Naive thymus-derived CD4-positive, alpha-beta T cell (primary cell): ENCODE measurements around the gene PRSS22. TPM values are rescaled to one million over a fixed set of nuclear protein-coding genes. Genes with fewer than 3 reads are reported as not detected.
"Not testable (repeated sequence)": the region's sequence is repeated elsewhere in the genome, so short reads cannot be mapped to it uniquely, and the experiment has no call there.

Source experiments
- ATAC-seq: fragments of 150-1000 bp; cut with Tn5 transposase; 2 replicates; pipeline ENCODE4 v1.10.0; 2021; ENCODE audit warnings: mild to moderate bottlenecking, moderate library complexity
- CTCF ChIA-PET: fragments of 350-600 bp; sonication (Branson Sonifier 250); formaldehyde crosslinking; loops from one replicate; lab custom pipeline; 2021; ENCODE audit warnings: antibody characterized with exemption; lab: Charles Lee
- POLR2A ChIA-PET: fragments of 350-600 bp; sonication (Branson Sonifier 250); formaldehyde crosslinking; loops from one replicate; lab custom pipeline; 2021; ENCODE audit warnings: antibody characterized with exemption, inconsistent platforms; lab: Charles Lee
- DNase-seq, 9 donors: peaks; one replicate each; pipeline versions ENCODE4 v3.0.0 to v3.0.0-alpha.2; 2020 to 2022; ENCODE audit warnings: mixed read lengths in 1 of 9
- H3K27ac ChIP-seq: one replicate; pipeline ENCODE4 v1.7.0; 2013; ENCODE audit warnings: mild to moderate bottlenecking, low read depth, low read length, moderate library complexity
- H3K27me3 ChIP-seq, 2 donors: one replicate each; pipeline ENCODE4 v1.7.0; 2013; ENCODE audit warnings: low read length in 2 of 2, mild to moderate bottlenecking in 2 of 2, moderate library complexity in 2 of 2; ENCODE audit not compliant: control insufficient read depth in 2 of 2, insufficient read depth in 2 of 2
- H3K36me3 ChIP-seq, 3 experiments: 1 replicate in 2 of 3; 2 replicates in 1 of 3; pipeline ENCODE4 v1.7.0; 2013; ENCODE audit warnings: low read length in 3 of 3, mild to moderate bottlenecking in 3 of 3, moderate library complexity in 1 of 3; ENCODE audit not compliant: insufficient read depth in 3 of 3, control insufficient read depth in 2 of 3
- H3K4me1 ChIP-seq, 2 donors: one replicate each; pipeline ENCODE4 v1.7.0; 2013; ENCODE audit warnings: low read length in 2 of 2, mild to moderate bottlenecking in 2 of 2, moderate library complexity in 1 of 2; ENCODE audit not compliant: control insufficient read depth in 2 of 2, insufficient read depth in 2 of 2
- H3K4me3 ChIP-seq: 2 replicates; pipeline ENCODE4 v1.7.0; 2013; ENCODE audit warnings: mild to moderate bottlenecking, low read length
- H3K9me3 ChIP-seq, 3 experiments: 1 replicate in 2 of 3; 2 replicates in 1 of 3; pipeline ENCODE4 v1.7.0; 2013; ENCODE audit warnings: low read length in 3 of 3; ENCODE audit not compliant: control insufficient read depth in 2 of 3
- H3K27ac Mint-ChIP-seq, 9 donors: one replicate each; pipeline ENCODE4 v1.8.0; 2020 to 2022; ENCODE audit warnings: mixed read lengths in 9 of 9, mild to moderate bottlenecking in 8 of 9, moderate library complexity in 5 of 9, inconsistent platforms in 2 of 9
- H3K27me3 Mint-ChIP-seq, 5 donors: one replicate each; pipeline ENCODE4 v1.8.0; 2021 to 2022; ENCODE audit warnings: mixed read lengths in 5 of 5, mild to moderate bottlenecking in 1 of 5
- H3K36me3 Mint-ChIP-seq, 5 donors: one replicate each; pipeline ENCODE4 v1.8.0; 2020 to 2022; ENCODE audit warnings: mixed read lengths in 5 of 5, mild to moderate bottlenecking in 3 of 5, inconsistent platforms in 1 of 5
- H3K4me1 Mint-ChIP-seq, 7 donors: one replicate each; pipeline ENCODE4 v1.8.0; 2020 to 2022; ENCODE audit warnings: mixed read lengths in 7 of 7, mild to moderate bottlenecking in 3 of 7, inconsistent platforms in 1 of 7
- H3K4me3 Mint-ChIP-seq, 10 donors: one replicate each; pipeline ENCODE4 v1.8.0; 2020 to 2022; ENCODE audit warnings: mild to moderate bottlenecking in 10 of 10, mixed read lengths in 10 of 10, moderate library complexity in 6 of 10, inconsistent platforms in 2 of 10
- H3K9me3 Mint-ChIP-seq, 11 donors: one replicate each; pipeline ENCODE4 v1.8.0; 2020 to 2022; ENCODE audit warnings: mixed read lengths in 11 of 11, mild to moderate bottlenecking in 4 of 11, inconsistent platforms in 1 of 11, moderate library complexity in 1 of 11
- intact Hi-C, 2 donors: fragments of 100-400 bp; cut with micrococcal nuclease; formaldehyde crosslinking; loops; one replicate each; pipeline ENCODE4 v1.15.1; 2023
- polyA plus RNA-seq, 2 donors: library from polyadenylated mRNA; unstranded; fragments of 300-500 nt; fragmentation: Illumina TruSeq; gene quantifications; one replicate each; pipeline ENCODE4 v1.2.3, GENCODE V29; 2021
- total RNA-seq, 6 experiments: library from RNA in 5 of 6; stranded (reverse) in 5 of 6; gene quantifications; 1 replicate in 5 of 6; 2 replicates in 1 of 6; pipeline ENCODE4 v1.2.3 and lab custom pipeline; 2021 to 2026

Gene PRSS22
- under 1 TPM in 2 of 5 experiments, not detected in 3; 0.59 to 0.72 TPM for total RNA-seq
- not detected for polyA plus RNA-seq
- not detected for total RNA-seq (lab: John Stamatoyannopoulos, UW)

DNA sequence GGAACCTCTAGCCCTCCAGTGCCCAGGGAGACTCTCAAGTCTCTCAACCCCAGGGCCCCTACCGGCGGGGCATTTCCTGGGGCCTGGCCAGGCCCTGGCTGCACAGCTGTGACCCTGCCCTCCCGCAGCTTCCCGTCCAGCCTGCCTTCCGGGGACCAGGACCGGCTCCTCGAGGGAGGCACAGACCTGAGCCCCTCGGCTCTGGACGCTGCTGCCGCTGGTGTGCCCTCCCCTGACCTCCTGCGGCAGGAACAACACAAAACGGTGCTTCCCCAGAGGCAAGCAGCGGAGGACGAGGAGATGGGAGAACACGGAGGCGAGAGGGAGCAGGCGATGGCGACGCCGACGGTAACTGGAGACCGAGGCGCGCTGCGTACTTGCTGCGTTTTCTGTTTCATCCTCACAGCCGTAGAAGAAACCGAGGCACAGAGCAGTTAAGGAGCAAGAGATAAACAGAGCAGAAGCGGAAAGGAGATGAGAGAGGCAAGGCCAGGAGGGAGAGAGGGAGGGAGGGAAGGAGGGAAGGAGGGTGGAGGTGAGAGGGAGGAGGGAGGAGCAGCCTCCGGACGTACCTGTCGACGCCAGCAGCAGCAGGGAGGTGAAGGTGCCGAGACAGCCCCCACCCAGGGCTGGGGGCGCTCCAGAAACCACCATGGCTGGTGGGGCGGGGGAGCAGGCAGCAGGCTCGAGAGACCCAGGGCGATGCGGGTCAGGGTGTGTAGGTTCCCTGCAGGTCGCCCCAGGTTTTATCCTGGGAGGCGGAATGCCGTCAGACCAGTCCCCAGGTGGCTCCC, at the start of gene PRSS22:
Gene PRSS22 (minus strand): TSS at position 720 of the 794 bp plus-strand sequence. CDS start 66 bp downstream, at position 654.
- no peak within 1 kb of the TSS for H3K27ac ChIP-seq
- ATAC-seq (peak; percentile 42), DNase-seq (peak in 2 of 9 donors; percentile 16 to 20)
- peaks cover 0 to 13% (median 5%) of the 10 kb centered on the region in 5 donors for H3K36me3 Mint-ChIP-seq
- H3K9me3 Mint-ChIP-seq = peaks cover 6 to 19% (median 9%) of the 10 kb centered on the region in 11 donors
- peak within 1 kb of the TSS in 5 of 9 donors; percentile 7 to 76 (median 56) for H3K27ac Mint-ChIP-seq
- H3K9me3 ChIP-seq = peaks cover 0 to 11% (median 0%) of the 10 kb centered on the region in 3 experiments
- peak within 1 kb of the TSS; percentile 78 to 93 (median 84) for H3K4me3 Mint-ChIP-seq
- CTCF ChIA-PET = no interaction called here
- peaks cover 3 to 10% (median 5%) of the 10 kb centered on the region in 7 donors for H3K4me1 Mint-ChIP-seq
- H3K4me3 ChIP-seq = peak within 1 kb of the TSS; percentile 46
- H3K4me1 ChIP-seq = peaks cover 3 to 12% of the 10 kb centered on the region in 2 donors
- POLR2A ChIA-PET = no interaction called here
- no peaks in the 10 kb centered on the region for H3K36me3 ChIP-seq
- H3K27me3 ChIP-seq = peaks cover 0 to 6% of the 10 kb centered on the region in 2 donors
- intact Hi-C loops = no loop called here
- peaks cover 5 to 16% (median 10%) of the 10 kb centered on the region in 5 donors for H3K27me3 Mint-ChIP-seq

DNA sequence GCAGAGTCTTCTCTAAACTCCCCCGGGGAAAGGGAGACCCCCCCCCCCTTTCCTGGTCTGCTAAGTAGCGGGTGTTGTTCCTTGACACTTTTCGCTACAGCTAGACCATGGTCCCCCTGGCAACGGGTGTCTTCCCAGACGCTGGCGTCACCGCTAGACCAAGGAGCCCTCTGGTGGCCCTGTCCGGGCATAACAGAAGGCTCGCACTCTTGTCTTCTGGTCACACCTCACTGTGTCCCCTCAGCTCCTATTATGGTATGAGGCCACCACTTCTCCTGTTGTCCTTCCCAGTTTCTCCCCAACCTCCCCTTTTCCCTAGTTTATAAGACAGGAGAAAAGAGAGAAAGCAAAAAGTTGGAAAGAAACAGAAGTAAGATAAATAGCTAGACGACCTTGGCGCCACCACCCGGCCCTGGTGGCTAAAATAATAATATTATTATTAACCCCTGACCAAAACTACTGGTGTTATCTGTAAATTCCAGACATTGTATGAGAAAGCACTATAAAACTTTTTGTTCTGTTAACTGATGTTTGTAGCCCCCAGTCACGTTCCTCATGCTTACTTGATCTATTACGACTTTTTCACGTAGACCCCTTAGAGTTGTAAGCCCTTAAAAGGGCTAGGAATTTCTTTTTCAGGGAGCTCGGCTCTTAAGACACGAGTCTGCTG, 49.2 kb upstream of the PRSS22 start:
- POLR2A ChIA-PET = interaction anchor here (0.7 to 1.2 kb wide), 3 partner anchors 12 to 25 kb away, joined by 3 to 6 read pairs (median 3); partner anchors contain the start of gene FLYWCH2
- peaks cover 0 to 10% (median 0%) of the 10 kb centered on the region in 5 donors for H3K27me3 Mint-ChIP-seq
- not testable (repeated sequence) for H3K4me3 ChIP-seq, H3K9me3 ChIP-seq, H3K36me3 Mint-ChIP-seq, ATAC-seq, H3K27ac ChIP-seq, H3K9me3 Mint-ChIP-seq, H3K27me3 ChIP-seq, H3K36me3 ChIP-seq
- H3K4me1 Mint-ChIP-seq = peaks cover 12 to 40% (median 36%) of the 10 kb centered on the region in 7 donors
- DNase-seq = peak in 8 of 9 donors; percentile 18 to 64 (median 29)
- peaks cover 7 to 19% of the 10 kb centered on the region in 2 donors for H3K4me1 ChIP-seq
- peak overlapping the region in 3 of 10 donors; percentile 31 to 48 (median 33) for H3K4me3 Mint-ChIP-seq
- peak overlapping the region in 1 of 9 donors; percentile 43 for H3K27ac Mint-ChIP-seq
- intact Hi-C loops = loop anchor here (1.0 to 10.0 kb wide), 2 partner anchors 32 to 372 kb away; partner anchors contain the start of genes CEMP1 (in 1 of the 2) and PDPK1 (in 1 of the 2)
- CTCF ChIA-PET = interaction anchor here (0.7 to 2.4 kb wide), 2 partner anchors 24 to 135 kb away, joined by 3 to 8 read pairs; partner anchors contain the start of gene FLYWCH2

GRCh38 chr16:2905988-2906387, 48.0 kb upstream of the PRSS22 start:
- Mint-ChIP-seq H3K9me3 (peaks cover 0 to 4% (median 0%) of the 10 kb centered on the region in 11 donors), H3K27me3 (peaks cover 0 to 8% (median 0%) of the 10 kb centered on the region in 5 donors), H3K4me1 (peaks cover 12 to 35% (median 30%) of the 10 kb centered on the region in 7 donors), H3K36me3 (no peaks in the 10 kb centered on the region), H3K27ac (peak overlapping the region in 7 of 9 donors; percentile 14 to 88 (median 65)), H3K4me3 (peak overlapping the region; percentile 48 to 98 (median 92))
- POLR2A ChIA-PET = interaction anchor here (1.1 to 1.2 kb wide), 3 partner anchors 11 to 27 kb away, joined by 3 to 6 read pairs (median 5); partner anchors contain the start of gene FLYWCH2
- DNase-seq (no peak), ATAC-seq (no peak)
- no peaks in the 10 kb centered on the region for H3K27me3 ChIP-seq
- intact Hi-C loops = loop anchor here in 1 of 2 donors (1.0 to 10.0 kb wide), 5 partner anchors 21 to 371 kb away; partner anchors contain the start of genes CEMP1, FLYWCH2, PDPK1 and SRRM2
- H3K4me3 ChIP-seq = peak overlapping the region; percentile 32
- no peaks in the 10 kb centered on the region for H3K36me3 ChIP-seq
- H3K27ac ChIP-seq = no peak overlapping the region
- peaks cover 7 to 13% of the 10 kb centered on the region in 2 donors for H3K4me1 ChIP-seq
- H3K9me3 ChIP-seq = no peaks in the 10 kb centered on the region
- CTCF ChIA-PET = interaction anchor here (1.0 to 2.4 kb wide), 2 partner anchors 10 to 23 kb away, joined by 3 to 8 read pairs; partner anchors contain the start of gene FLYWCH2

DNA sequence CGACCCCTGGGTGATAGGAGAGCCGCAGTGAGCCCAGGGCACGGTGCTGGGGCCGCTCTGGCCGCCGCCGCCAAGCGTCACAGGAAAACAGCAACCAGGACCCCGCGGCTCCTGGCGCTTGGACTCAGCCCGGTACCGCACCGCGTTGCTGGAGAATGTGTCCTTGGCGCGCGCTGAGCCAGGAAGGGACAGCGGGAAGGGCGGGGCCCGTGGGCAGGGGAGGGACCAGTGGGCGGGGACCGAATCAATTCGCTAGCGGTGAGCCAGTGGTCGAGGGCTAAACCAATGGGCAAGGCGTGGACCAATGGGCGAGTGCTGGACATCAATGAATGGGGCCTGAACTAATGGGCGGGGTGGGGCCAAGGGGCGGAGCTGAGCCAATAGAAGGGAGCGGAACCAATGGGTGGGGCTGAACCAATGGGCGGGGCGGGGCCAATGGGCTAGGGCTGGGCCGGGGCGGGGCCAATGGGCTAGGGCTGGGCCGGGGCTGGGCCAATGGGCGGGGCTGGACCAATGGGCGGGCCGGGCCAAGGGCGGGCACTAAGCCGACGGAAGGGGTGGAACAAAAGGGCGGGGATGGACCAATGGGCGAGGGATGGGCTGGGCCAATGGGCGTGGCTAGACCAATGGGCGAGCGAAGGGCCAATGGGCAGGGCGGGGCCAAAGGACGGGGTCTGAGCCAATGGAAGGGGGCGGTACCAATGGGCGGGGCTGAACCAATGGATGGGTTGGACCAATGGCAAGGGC, 47.4 kb upstream of the PRSS22 start:
- DNase-seq (peak; percentile 75 to 98 (median 78)), ATAC-seq (peak; percentile 91)
- peak overlapping the region; percentile 89 to 98 (median 92) for H3K4me3 Mint-ChIP-seq
- peaks cover 0 to 4% (median 0%) of the 10 kb centered on the region in 11 donors for H3K9me3 Mint-ChIP-seq
- Histone ChIP-seq H3K9me3 (no peaks in the 10 kb centered on the region), H3K27me3 (no peaks in the 10 kb centered on the region), H3K4me3 (peak overlapping the region; percentile 70), H3K36me3 (no peaks in the 10 kb centered on the region), H3K27ac (peak overlapping the region; percentile 62), H3K4me1 (peaks cover 7 to 12% of the 10 kb centered on the region in 2 donors)
- ChIA-PET CTCF (interaction anchor here (1.0 to 2.4 kb wide), 2 partner anchors 11 to 22 kb away, joined by 3 to 8 read pairs; partner anchors contain the start of gene FLYWCH2), POLR2A (interaction anchor here (1.1 to 1.2 kb wide), 3 partner anchors 12 to 27 kb away, joined by 3 to 6 read pairs (median 5); partner anchors contain the start of gene FLYWCH2)
- H3K27ac Mint-ChIP-seq = peak overlapping the region in 7 of 9 donors; percentile 14 to 88 (median 74)
- peaks cover 12 to 35% (median 28%) of the 10 kb centered on the region in 7 donors for H3K4me1 Mint-ChIP-seq
- peaks cover 0 to 6% (median 0%) of the 10 kb centered on the region in 5 donors for H3K27me3 Mint-ChIP-seq
- no peaks in the 10 kb centered on the region for H3K36me3 Mint-ChIP-seq
- intact Hi-C loops = loop anchor here in 1 of 2 donors (1.0 to 10.0 kb wide), 5 partner anchors 22 to 371 kb away; partner anchors contain the start of genes CEMP1, FLYWCH2, PDPK1 and SRRM2

DNA sequence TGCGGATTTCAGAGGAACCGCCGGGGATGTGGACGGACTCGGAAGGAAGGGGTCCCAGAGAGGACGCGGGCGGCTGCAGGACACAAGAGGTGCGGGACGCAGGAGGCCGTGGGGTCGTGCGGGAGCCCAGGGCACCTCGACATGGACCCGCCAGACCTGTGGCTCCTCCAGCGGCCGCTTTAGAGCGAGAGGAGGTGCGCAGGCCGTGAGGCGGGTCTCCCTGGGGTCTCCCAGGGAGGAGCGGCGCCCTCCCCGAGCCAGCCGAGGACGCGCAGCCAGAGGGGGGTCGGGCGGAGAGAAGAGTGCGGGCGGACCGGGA, 46.9 kb upstream of the PRSS22 start:
- ATAC-seq (no peak), DNase-seq (peak in 4 of 9 donors; percentile 24 to 36 (median 32))
- no peaks in the 10 kb centered on the region for H3K9me3 ChIP-seq
- peak overlapping the region; percentile 62 for H3K27ac ChIP-seq
- peak overlapping the region; percentile 89 to 98 (median 92) for H3K4me3 Mint-ChIP-seq
- H3K27me3 Mint-ChIP-seq = peaks cover 0 to 3% (median 0%) of the 10 kb centered on the region in 5 donors
- intact Hi-C loops = loop anchor here (1.0 to 10.0 kb wide), 9 partner anchors 7 to 370 kb away; partner anchors contain the start of genes FLYWCH2 (in 2 of the 2), CEMP1 (in 1 of the 2), PDPK1 (in 1 of the 2) and SRRM2 (in 1 of the 2)
- H3K36me3 Mint-ChIP-seq = no peaks in the 10 kb centered on the region
- peaks cover 7 to 12% of the 10 kb centered on the region in 2 donors for H3K4me1 ChIP-seq
- peak overlapping the region; percentile 70 for H3K4me3 ChIP-seq
- peaks cover 12 to 34% (median 28%) of the 10 kb centered on the region in 7 donors for H3K4me1 Mint-ChIP-seq
- CTCF ChIA-PET = no interaction called here
- peaks cover 0 to 4% (median 0%) of the 10 kb centered on the region in 11 donors for H3K9me3 Mint-ChIP-seq
- H3K36me3 ChIP-seq = no peaks in the 10 kb centered on the region
- H3K27ac Mint-ChIP-seq = peak overlapping the region in 7 of 9 donors; percentile 74 to 88 (median 83)
- POLR2A ChIA-PET = no interaction called here
- no peaks in the 10 kb centered on the region for H3K27me3 ChIP-seq
